Transverse colon (tissue), 4 donors: ENCODE measurements around the gene ARAP3. TPM values are rescaled to one million over a fixed set of nuclear protein-coding genes. Genes with fewer than 3 reads are reported as not detected.

Source experiments
- DNase-seq: peaks from one replicate; pipeline ENCODE4 v3.0.0-alpha.2; 2019
- H3K27ac ChIP-seq, 4 donors: fragments of 200-600 bp; sonication (generic); 2 replicates each; pipeline ENCODE4 v1.5.1; 2016 to 2018; ENCODE audit warnings: inconsistent platforms in 4 of 4
- H3K27me3 ChIP-seq: fragments of 200-600 bp; sonication (generic); 2 replicates; pipeline ENCODE4 v1.5.1; 2017; ENCODE audit warnings: inconsistent platforms
- H3K36me3 ChIP-seq, 4 donors: fragments of 200-600 bp; sonication (generic); 2 replicates each; pipeline ENCODE4 v1.5.1; 2017 to 2019; ENCODE audit warnings: inconsistent platforms in 4 of 4
- H3K4me1 ChIP-seq, 4 donors: fragments of 200-600 bp; sonication (generic); 2 replicates each; pipeline ENCODE4 v1.5.1; 2017 to 2020; ENCODE audit warnings: inconsistent platforms in 4 of 4
- H3K4me3 ChIP-seq, 4 donors: fragments of 200-600 bp; sonication (generic); 1 replicate in 1 of 4; 2 replicates in 3 of 4; pipeline versions ENCODE4 v1.5.1 to v1.6.1; 2017 to 2019; ENCODE audit warnings: inconsistent platforms in 4 of 4
- H3K9me3 ChIP-seq, 2 donors: fragments of 200-600 bp; sonication (generic); 2 replicates each; pipeline ENCODE4 v1.5.1; 2017 to 2019; ENCODE audit warnings: inconsistent platforms in 2 of 2
- CTCF ChIP-seq, 5 experiments: fragments of 200-600 bp in 3 of 5; fragments of 450-650 bp in 2 of 5; sonication (generic) in 3 of 5; IDR thresholded peaks; 1 replicate in 2 of 5; 2 replicates in 3 of 5; pipeline ENCODE4 v1.5.1; 2016 to 2017; ENCODE audit warnings: antibody characterized with exemption in 5 of 5, inconsistent platforms in 3 of 5, mild to moderate bottlenecking in 2 of 5, moderate library complexity in 1 of 5
- EP300 ChIP-seq: sonication (generic); formaldehyde crosslinking; IDR thresholded peaks from one replicate; pipeline ENCODE4 v1.6.1; 2017; ENCODE audit warnings: antibody characterized with exemption, low read depth
- POLR2A ChIP-seq: fragments of 450-650 bp; IDR thresholded peaks from one replicate; pipeline ENCODE4 v1.6.1; 2016; ENCODE audit warnings: antibody characterized with exemption, mild to moderate bottlenecking, moderate library complexity
- POLR2AphosphoS5 ChIP-seq, 3 donors: sonication (generic); formaldehyde crosslinking; IDR thresholded peaks; one replicate each; pipeline ENCODE4 v1.6.1; 2016; ENCODE audit warnings: antibody characterized with exemption in 3 of 3
- WGBS, 2 donors: methylation state at CpG; one replicate each; pipeline ENCODE4 v1.1.5; 2018; ENCODE audit warnings: low coverage in 1 of 2; 5-methylcytosine and 5-hydroxymethylcytosine counted together
- in situ Hi-C, 4 donors: fragments of 200-750 bp; cut with MboI; loops; one replicate each; pipeline versions ENCODE4 v1.15.0 to v1.15.1; 2017; ENCODE audit warnings: low sequenced_read_pairs in 3 of 4, low pct_ligation_motif_present in 1 of 4, low pct_unique_long_range_greater_than_20kb in 1 of 4
- intact Hi-C: fragments of 100-400 bp; cut with DNase I; formaldehyde crosslinking; loops from one replicate; pipeline ENCODE4 v1.15.1; 2023; ENCODE audit warnings: low total_unique reads
- total RNA-seq, 4 donors: library from RNA; depleted of rRNA; stranded (reverse); fragments of >200 nt; gene quantifications; one replicate each; pipeline ENCODE4 v1.1.0, GENCODE V29; 2016

The ARAP3 gene
- total RNA-seq, 4 donors from 2014 or later, result 1.1 to 4.0 (median 3.3) TPM

GRCh38 chr5:141704782-141705297, 22.8 kb upstream of the ARAP3 start:
- DNase-seq, result peak; percentile 30
- intact Hi-C loops, result no loop called here
- WGBS, 2 donors, result 48 to 56% methylated on average over 1 of the region's 1 CpG

GRCh38 chr5:141703133-141703561, 21.1 kb upstream of the ARAP3 start:
- H3K4me3 ChIP-seq, result peak overlapping the region in 3 of 4 donors; percentile 49 to 64 (median 53)
- no peaks in the 10 kb centered on the region for H3K9me3 ChIP-seq
- H3K27ac ChIP-seq, result peak overlapping the region in 1 of 4 donors; percentile 76
- no peak for DNase-seq
- H3K4me1 ChIP-seq, result peaks cover 0 to 29% (median 17%) of the 10 kb centered on the region in 4 donors
- H3K36me3 ChIP-seq, result no peaks in the 10 kb centered on the region
- in situ Hi-C loops (loop anchor here in 3 of 4 donors (5.0 to 10.0 kb wide), 2 partner anchors 179 to 182 kb away; no protein-coding TSS in a partner anchor), intact Hi-C loops (loop anchor here (2.0 kb wide), 1 partner anchor 176 kb away; the partner anchor contains the start of gene PCDH1)
- peaks cover 37% of the 10 kb centered on the region for H3K27me3 ChIP-seq
- WGBS, 2 donors, result 11 to 26% methylated on average over 9 to 16 of the region's 16 CpGs
- TF ChIP-seq EP300, result no peak
- no peak for TF ChIP-seq POLR2A
- no peak for TF ChIP-seq CTCF (IDR thresholded peaks at IDR 0.05)
- no peak for TF ChIP-seq POLR2AphosphoS5 (IDR thresholded peaks at IDR 0.05)

More at GRCh38 chr5:141704782-141705297, 22.8 kb upstream of the ARAP3 start:
- TF ChIP-seq POLR2AphosphoS5 (IDR thresholded peaks at IDR 0.05), result peak in 1 of 3 donors; percentile 21
- TF ChIP-seq CTCF (IDR thresholded peaks at IDR 0.05), result no peak
- no peak for TF ChIP-seq POLR2A
- TF ChIP-seq EP300, result no peak
- in situ Hi-C loops, result loop anchor here (5.0 to 10.0 kb wide), 2 partner anchors 177 to 180 kb away; no protein-coding TSS in a partner anchor
- Histone ChIP-seq H3K27me3 (peaks cover 20% of the 10 kb centered on the region), H3K27ac (peak overlapping the region in 1 of 4 donors; percentile 53), H3K4me1 (peaks cover 0 to 31% (median 17%) of the 10 kb centered on the region in 4 donors), H3K9me3 (no peaks in the 10 kb centered on the region), H3K36me3 (no peaks in the 10 kb centered on the region), H3K4me3 (no peak overlapping the region)

DNA sequence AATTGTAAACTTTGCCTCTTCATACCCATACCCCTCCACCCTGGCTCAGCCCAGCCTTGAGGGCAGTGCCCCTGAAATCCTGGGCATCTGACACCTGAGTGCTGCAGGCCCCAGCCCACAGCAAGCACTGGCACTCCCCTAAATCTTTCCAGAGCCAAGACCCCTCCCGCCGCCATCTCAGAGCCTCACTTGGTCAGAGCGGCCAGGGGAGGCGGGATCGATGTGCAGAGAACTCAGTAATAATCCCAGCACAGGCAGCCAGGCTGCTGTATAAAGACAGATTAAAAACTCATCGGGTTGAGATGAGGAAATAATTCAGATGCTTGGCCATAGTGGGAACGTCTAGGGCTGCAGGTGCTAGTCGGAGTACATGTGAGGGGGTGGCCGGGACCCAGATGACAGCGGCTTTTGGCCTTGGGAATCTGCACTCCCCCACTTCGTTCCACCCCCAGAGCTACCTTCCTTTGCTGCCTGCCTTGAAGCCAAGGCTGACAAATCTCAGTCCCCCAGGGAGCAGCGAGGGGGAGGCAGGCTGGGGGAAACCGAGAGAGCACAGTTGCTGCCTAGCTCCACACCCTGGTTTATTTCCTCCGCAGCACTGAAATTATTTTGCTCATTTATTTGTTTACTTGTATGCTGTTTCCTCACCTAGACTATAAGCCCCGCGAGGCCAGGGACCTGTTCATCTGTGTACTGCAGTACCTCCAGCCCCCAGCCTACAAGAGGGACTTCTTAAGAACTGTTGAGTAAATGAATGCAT, 19.5 kb upstream of the ARAP3 start:
- WGBS, 2 donors, result 24 to 46% methylated on average over 4 to 16 of the region's 16 CpGs
- H3K36me3 ChIP-seq, result no peaks in the 10 kb centered on the region
- H3K27ac ChIP-seq, result no peak overlapping the region
- DNase-seq, result no peak
- H3K27me3 ChIP-seq, result peaks cover 43% of the 10 kb centered on the region
- H3K4me1 ChIP-seq, result peaks cover 0 to 21% (median 17%) of the 10 kb centered on the region in 4 donors
- H3K4me3 ChIP-seq, result peak overlapping the region in 1 of 4 donors; percentile 64
- TF ChIP-seq POLR2AphosphoS5 (IDR thresholded peaks at IDR 0.05) (no peak), EP300 (no peak), CTCF (IDR thresholded peaks at IDR 0.05) (no peak), POLR2A (no peak)
- no peaks in the 10 kb centered on the region for H3K9me3 ChIP-seq
- intact Hi-C loops (loop anchor here (2.0 kb wide), 1 partner anchor 177 kb away; the partner anchor contains the start of gene PCDH1), in situ Hi-C loops (loop anchor here in 3 of 4 donors (5.0 to 10.0 kb wide), 2 partner anchors 181 to 183 kb away; no protein-coding TSS in a partner anchor)

- Histone ChIP-seq H3K27me3 (peaks cover 43% of the 10 kb centered on the region), H3K4me3 (no peak overlapping the region)
- WGBS, 2 donors, result 90 to 95% methylated on average over 2 to 3 of the region's 3 CpGs
Observed at GRCh38 chr5:141697586-141697985, 15.6 kb upstream of the ARAP3 start.

More at GRCh38 chr5:141697586-141697985, 15.6 kb upstream of the ARAP3 start:
- intact Hi-C loops, result no loop called here
- Histone ChIP-seq H3K27ac (no peak overlapping the region), H3K4me1 (peaks cover under 1 to 18% (median 9%) of the 10 kb centered on the region in 4 donors), H3K9me3 (no peaks in the 10 kb centered on the region), H3K36me3 (no peaks in the 10 kb centered on the region)
- in situ Hi-C loops, result loop anchor here (10.0 to 25.0 kb wide), 4 partner anchors 257 to 440 kb away; partner anchors contain the start of genes PCDH12 (in 1 of the 4) and RNF14 (in 1 of the 4)
- TF ChIP-seq POLR2A (no peak), CTCF (IDR thresholded peaks at IDR 0.05) (no peak), POLR2AphosphoS5 (IDR thresholded peaks at IDR 0.05) (no peak), EP300 (no peak)
- no peak for DNase-seq
